Ovary (tissue), 9 donors: ENCODE results near the gene HTR2B. TPM values are rescaled to one million over a fixed set of nuclear protein-coding genes. Genes with fewer than 3 reads are reported as not detected.
A peak's percentile ranks its signal among the peaks of the same experiment; 100 is the strongest.
"Not testable (repeated sequence)": the region's sequence is repeated elsewhere in the genome, so short reads cannot be mapped to it uniquely, and the experiment has no call there.

Experiments
- DNase-seq, 5 donors: peaks; one replicate each; pipeline ENCODE4 v3.0.0-alpha.2; 2019 to 2020
- H3K27ac ChIP-seq, 2 donors: fragments of 200-600 bp; one replicate each; pipeline versions ENCODE4 v1.5.1 to v1.8.0; 2019 to 2022
- H3K27me3 ChIP-seq: fragments of 200-600 bp; one replicate; pipeline ENCODE4 v1.8.0; 2022
- H3K36me3 ChIP-seq: fragments of 200-600 bp; sonication (generic); one replicate; pipeline ENCODE4 v1.5.1; 2019
- H3K4me1 ChIP-seq: one replicate; pipeline ENCODE4 v1.8.1; 2013; ENCODE audit warnings: mild to moderate bottlenecking, moderate library complexity; ENCODE audit not compliant: insufficient read depth
- H3K4me3 ChIP-seq: fragments of 200-600 bp; sonication (generic); one replicate; pipeline ENCODE4 v1.5.1; 2017
- H3K9me3 ChIP-seq, 2 donors: fragments of 200-600 bp in 1 of 2; sonication (generic) in 1 of 2; one replicate each; pipeline versions ENCODE4 v1.5.1 to v1.8.1; 2013 to 2019; ENCODE audit warnings: mild to moderate bottlenecking in 1 of 2, moderate library complexity in 1 of 2
- CTCF ChIP-seq, 3 donors: fragments of 450-650 bp in 2 of 3; fragments of 200-600 bp in 1 of 3; IDR thresholded peaks; one replicate each; pipeline versions ENCODE4 v1.5.1 to v1.8.0; 2016 to 2022; ENCODE audit warnings: antibody characterized with exemption in 3 of 3, mild to moderate bottlenecking in 1 of 3
- EP300 ChIP-seq: sonication (generic); formaldehyde crosslinking; IDR thresholded peaks from one replicate; pipeline ENCODE4 v1.6.1; 2017; ENCODE audit warnings: antibody characterized with exemption
- POLR2A ChIP-seq: fragments of 450-650 bp; IDR thresholded peaks from one replicate; pipeline ENCODE4 v1.6.1; 2017; ENCODE audit warnings: antibody characterized with exemption, mild to moderate bottlenecking, moderate library complexity
- WGBS, 3 donors: extraction: QIAGEN DNeasy Blood & Tissue Kit in 1 of 3; methylation state at CpG; one replicate each; pipeline versions ENCODE4 v1.1.5 to v1.1.7; 2013 to 2017; 5-methylcytosine and 5-hydroxymethylcytosine counted together
- intact Hi-C, 4 donors: fragments of 100-400 bp; cut with DNase I; formaldehyde crosslinking; loops; one replicate each; pipeline versions ENCODE4 v1.11.0 to v1.15.1; 2022 to 2023
- polyA plus RNA-seq, 2 donors: library from polyadenylated mRNA; stranded (reverse); fragments of 200-250 nt in 1 of 2; fragments of 350-450 nt in 1 of 2; fragmentation: Illumina TruSeq in 1 of 2; extraction: RNeasy Lipid Tissue Mini Kit (QIAGEN cat#74804) in 1 of 2; gene quantifications; one replicate each; pipeline ENCODE4 v1.2.3, GENCODE V29; 2013 to 2014
- total RNA-seq, 7 donors: library from RNA; depleted of rRNA in 2 of 7; stranded (reverse); fragments of >200 nt in 2 of 7; fragmentation: NEBNext Ultra II Directional in 3 of 7; extraction: Animal tissue kit (Norgen Biotek cat#: 25700) in 3 of 7; gene quantifications; one replicate each; pipeline versions ENCODE4 v1.1.0 to v1.2.4, GENCODE V29; 2016 to 2023
- donor health status: DM: no; HTN: no; CAD: no; lungs with moderate emphysema.
- donor health status: DM: no; HTN: no; CAD: no.
- donor health status: Bipolar disorder and iron deficiency.
- donor health status: DM: yes; HTN: yes; CAD: no.
- donor health status: DM: no; HTN: no; CAD: no.
- donor health status: DM: yes; HTN: yes; CAD: no.

The HTR2B gene
- total and polyA plus RNA-seq, 9 donors: 0.15 to 3.0 (median 0.88) TPM; not detected in 1

DNA sequence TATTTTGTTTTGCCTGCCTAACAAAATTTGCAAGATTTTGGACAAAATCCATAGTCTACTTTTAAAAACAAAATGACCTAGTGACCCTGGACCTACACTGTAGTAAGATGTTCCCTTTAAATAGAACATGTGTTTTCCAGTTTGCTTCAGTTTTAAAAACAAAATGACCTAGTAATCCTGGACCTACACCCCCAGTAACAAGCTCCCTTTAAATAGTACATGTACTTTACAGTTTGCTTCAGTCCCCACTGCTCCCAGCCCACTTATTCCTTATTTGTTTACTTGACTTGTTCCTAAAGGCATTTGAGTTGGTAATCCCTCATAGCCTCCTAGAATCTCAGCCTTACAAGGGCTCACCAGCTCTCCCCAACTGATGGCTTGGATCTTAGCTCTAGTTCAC lies 34.5 kb upstream of the HTR2B start:
- no peak for DNase-seq
- intact Hi-C loops: no loop called here
- H3K4me3 ChIP-seq: no peak overlapping the region
- no peaks in the 10 kb centered on the region for H3K9me3 ChIP-seq
- no peak overlapping the region for H3K27ac ChIP-seq
- peaks cover 4% of the 10 kb centered on the region for H3K4me1 ChIP-seq
- no peak for TF ChIP-seq CTCF (IDR thresholded peaks at IDR 0.05)
- no peak for TF ChIP-seq POLR2A
- TF ChIP-seq EP300: no peak
- H3K27me3 ChIP-seq: no peaks in the 10 kb centered on the region
- no peaks in the 10 kb centered on the region for H3K36me3 ChIP-seq

- Histone ChIP-seq H3K27ac (peak overlapping the region in 1 of 2 donors; percentile 65), H3K36me3 (no peaks in the 10 kb centered on the region)
Measured at GRCh38 chr2:231152800-231153557, 28.1 kb upstream of the HTR2B start.

DNA sequence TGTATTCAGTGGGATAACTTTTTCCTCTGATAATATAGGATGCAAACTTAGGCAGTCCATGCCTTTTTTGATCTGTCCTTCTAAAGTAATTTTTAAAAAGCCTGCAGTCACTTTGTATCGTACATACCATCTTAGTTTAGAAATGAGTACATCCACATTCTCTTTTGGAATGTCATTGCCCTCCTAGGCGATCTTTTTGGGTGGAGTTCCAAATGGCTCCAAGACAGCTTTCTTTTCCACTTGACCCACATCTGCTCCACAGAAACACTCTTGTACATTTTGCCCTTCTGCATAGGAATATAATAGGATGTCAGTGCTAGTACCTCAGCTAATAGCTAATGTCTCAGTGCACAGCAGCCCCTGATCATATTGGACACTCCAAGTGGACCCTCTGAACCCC lies 21.8 kb upstream of the HTR2B start:
- no peak for TF ChIP-seq EP300
- no peak for TF ChIP-seq CTCF (IDR thresholded peaks at IDR 0.05)
- TF ChIP-seq POLR2A: no peak
- Histone ChIP-seq H3K27ac (no peak overlapping the region), H3K4me1 (no peaks in the 10 kb centered on the region), H3K27me3 (no peaks in the 10 kb centered on the region), H3K4me3 (no peak overlapping the region), H3K36me3 (no peaks in the 10 kb centered on the region), H3K9me3 (no peaks in the 10 kb centered on the region)
- WGBS, 3 donors: 89 to 95% (median 90%) methylated on average over 2 of the region's 2 CpGs
- DNase-seq: no peak
- intact Hi-C loops: no loop called here

More at GRCh38 chr2:231152800-231153557, 28.1 kb upstream of the HTR2B start:
- intact Hi-C loops: no loop called here
- Histone ChIP-seq H3K9me3 (no peaks in the 10 kb centered on the region), H3K4me1 (peaks cover 4% of the 10 kb centered on the region), H3K4me3 (no peak overlapping the region), H3K27me3 (no peaks in the 10 kb centered on the region)
- 15 to 23% (median 17%) methylated on average over 8 of the region's 8 CpGs for WGBS, 3 donors
- DNase-seq: peak in 2 of 5 donors; percentile 42 to 62
- no peak for TF ChIP-seq CTCF (IDR thresholded peaks at IDR 0.05)
- no peak for TF ChIP-seq EP300

DNA sequence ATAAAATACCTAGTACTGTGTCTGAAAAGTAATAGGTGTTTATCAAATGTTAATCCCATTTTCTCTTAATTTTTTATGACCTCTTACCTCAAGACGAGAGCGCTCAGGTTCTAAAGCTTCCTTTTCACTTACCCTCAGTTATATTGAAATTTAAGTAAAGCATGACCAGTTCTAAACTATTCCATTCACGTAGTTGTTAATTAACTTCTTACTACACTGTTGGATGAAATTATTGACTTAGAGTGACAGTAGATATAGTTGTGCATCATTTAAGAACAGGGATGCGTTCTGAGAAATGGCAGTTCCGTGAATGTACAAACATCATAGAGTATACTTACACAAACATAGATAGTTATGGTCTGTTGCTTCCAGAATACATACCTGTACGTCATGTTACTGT lies 20.1 kb upstream of the HTR2B start:
- no peaks in the 10 kb centered on the region for H3K4me1 ChIP-seq
- TF ChIP-seq CTCF (IDR thresholded peaks at IDR 0.05): no peak
- TF ChIP-seq POLR2A: no peak
- no peak for TF ChIP-seq EP300
- no peaks in the 10 kb centered on the region for H3K9me3 ChIP-seq
- DNase-seq: no peak
- no peak overlapping the region for H3K4me3 ChIP-seq
- WGBS, 3 donors: 96 to 97% (median 97%) methylated on average over 6 of the region's 6 CpGs
- no peak overlapping the region for H3K27ac ChIP-seq
- intact Hi-C loops: no loop called here
- H3K36me3 ChIP-seq: no peaks in the 10 kb centered on the region
- H3K27me3 ChIP-seq: no peaks in the 10 kb centered on the region

- not testable (repeated sequence) for H3K4me1 ChIP-seq, DNase-seq
- 95 to 99% (median 99%) methylated on average over 8 of the region's 8 CpGs for WGBS, 3 donors
Measured at GRCh38 chr2:231140808-231141207, 16.0 kb upstream of the HTR2B start.

More at GRCh38 chr2:231140808-231141207, 16.0 kb upstream of the HTR2B start:
- H3K9me3 ChIP-seq, H3K4me3 ChIP-seq, H3K27ac ChIP-seq, H3K27me3 ChIP-seq, intact Hi-C loops, H3K36me3 ChIP-seq: not testable (repeated sequence)
